ENCODE data around the gene OR52I2.

DNA sequence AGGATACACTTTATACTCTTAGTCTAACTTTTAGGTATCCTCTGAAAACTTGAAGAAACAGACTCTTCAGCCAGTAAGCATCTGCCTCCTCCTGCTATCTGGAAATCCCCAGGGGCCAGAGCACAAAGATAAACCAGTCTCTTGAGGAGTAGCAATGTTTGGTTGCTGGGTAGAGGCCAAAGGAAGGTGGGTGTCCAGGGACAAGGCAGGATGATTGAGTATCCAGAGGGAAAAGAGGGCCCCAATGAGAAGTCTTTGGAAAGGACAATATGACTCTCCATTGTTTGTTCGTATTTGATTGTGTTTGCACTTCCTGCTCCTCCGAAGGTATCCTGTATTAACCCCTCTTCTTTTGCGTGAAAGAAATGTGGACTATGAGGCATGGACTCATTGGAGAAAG lies 7.5 kb downstream of the OR52I2 start:
- TF ChIP-seq CTCF (IDR thresholded peaks at IDR 0.05) = no peak
- no peak for TF ChIP-seq POLR2A (IDR thresholded peaks at IDR 0.05)
- TF ChIP-seq POLR2AphosphoS5 (IDR thresholded peaks at IDR 0.05) = no peak
- no peak for TF ChIP-seq EP300 (IDR thresholded peaks at IDR 0.05)
